Measurements from ENCODE around the gene NLRP6.
"Not testable (repeated sequence)": the region's sequence is repeated elsewhere in the genome, so short reads cannot be mapped to it uniquely, and the experiment has no call there.

Gene NLRP6

DNA sequence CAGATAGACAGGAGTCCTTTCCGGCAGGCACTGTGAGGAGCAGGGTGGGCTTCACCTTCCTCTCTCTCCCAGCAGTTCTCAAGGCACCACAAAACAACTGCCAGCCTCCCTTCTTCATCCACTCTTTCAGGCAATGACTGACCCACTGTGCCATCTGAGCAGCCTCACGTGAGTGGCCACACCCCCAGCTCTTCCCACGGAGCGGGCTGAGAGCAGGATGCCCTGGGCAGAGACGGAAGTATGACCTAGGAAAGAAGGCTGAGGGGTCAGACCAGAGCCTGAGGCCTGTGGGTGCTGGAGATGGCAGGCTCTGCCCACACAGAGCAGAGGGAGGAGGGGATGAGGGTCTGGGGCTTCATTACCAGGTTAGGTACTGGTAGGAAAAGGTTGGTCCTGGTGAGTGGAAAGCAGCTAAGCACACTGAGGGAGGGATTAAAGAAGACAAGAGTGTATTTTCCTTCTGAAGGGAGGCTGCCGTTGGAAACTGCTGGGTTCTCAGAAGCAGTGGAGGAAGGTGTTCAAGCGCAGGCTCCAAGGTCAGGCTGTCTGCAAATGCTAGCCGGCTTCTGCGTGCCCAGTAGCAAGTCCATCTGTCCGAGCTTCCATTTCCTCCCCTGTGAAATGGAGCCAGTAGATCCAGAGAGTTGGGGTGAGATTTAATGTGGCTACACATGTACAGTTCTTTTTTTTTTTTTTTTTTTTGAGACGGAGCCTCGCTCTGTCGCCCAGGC, 4.6 kb downstream of the NLRP6 start:
- no peak for DNase-seq

DNA sequence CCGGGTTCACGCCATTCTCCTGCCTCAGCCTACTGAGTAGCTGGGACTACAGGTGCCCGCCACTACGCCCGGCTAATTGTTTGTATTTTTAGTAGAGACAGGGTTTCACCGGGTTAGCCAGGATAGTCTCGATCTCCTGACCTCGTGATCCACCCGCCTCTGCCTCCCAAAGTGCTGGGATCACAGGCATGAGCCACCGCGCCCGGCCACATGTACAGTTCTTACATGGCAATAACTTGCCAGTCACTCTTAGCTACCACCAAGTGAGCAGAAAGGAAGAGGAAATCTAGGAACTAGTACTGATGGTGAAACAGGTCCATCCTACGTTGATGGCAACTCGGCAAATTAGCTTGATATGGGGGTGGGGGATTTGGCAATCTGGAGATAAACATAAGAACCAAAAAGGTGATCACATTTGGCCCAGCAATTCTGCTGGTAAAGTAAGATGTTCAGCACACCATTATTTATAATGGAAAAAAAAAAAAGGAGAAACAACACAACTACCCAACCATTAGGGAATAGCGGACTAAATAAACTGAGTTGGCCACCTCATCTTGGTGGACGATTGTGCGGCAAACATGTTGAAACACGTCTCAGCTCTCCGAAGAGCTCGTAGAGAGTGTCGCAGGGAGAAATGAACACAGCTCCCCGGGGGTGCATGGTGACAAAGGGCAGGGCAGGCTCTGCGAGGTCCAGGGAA, 5.3 kb downstream of the NLRP6 start:
- no peak for DNase-seq

DNA sequence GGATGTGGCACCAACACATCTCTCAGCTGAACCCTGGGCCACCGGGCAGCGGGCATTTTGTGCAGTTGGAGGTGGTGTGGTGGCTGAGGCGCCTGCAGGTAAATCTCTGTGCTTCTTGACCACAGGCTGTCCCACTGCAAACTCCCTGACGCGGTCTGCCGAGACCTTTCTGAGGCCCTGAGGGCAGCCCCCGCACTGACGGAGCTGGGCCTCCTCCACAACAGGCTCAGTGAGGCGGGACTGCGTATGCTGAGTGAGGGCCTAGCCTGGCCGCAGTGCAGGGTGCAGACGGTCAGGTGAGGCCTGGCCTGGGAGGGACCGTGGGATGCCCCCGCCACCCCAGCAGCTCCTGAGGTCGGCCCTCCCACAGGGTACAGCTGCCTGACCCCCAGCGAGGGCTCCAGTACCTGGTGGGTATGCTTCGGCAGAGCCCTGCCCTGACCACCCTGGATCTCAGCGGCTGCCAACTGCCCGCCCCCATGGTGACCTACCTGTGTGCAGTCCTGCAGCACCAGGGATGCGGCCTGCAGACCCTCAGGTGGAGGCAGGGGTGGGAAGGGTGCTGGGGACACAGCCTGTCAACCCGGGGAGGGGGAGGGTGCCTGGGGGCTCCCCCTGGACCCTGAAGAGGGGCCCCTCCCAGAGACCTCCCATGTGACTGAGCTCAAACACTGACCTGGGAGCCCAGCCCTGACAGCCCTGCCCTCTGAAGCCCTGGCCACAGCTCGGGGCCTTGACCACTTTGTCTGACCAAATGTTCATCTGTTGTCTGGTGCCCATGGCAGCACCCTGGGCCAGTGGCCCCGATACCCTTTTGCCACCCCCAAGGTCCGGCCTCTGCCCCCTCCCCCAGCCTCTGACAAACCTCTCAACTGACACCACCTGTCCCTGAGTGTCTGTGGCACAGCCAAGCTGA, 6.2 kb downstream of the NLRP6 start:
- DNase-seq = no peak

GRCh38 chr11:285021-285893, 7.0 kb downstream of the NLRP6 start:
- DNase-seq = no peak

DNA sequence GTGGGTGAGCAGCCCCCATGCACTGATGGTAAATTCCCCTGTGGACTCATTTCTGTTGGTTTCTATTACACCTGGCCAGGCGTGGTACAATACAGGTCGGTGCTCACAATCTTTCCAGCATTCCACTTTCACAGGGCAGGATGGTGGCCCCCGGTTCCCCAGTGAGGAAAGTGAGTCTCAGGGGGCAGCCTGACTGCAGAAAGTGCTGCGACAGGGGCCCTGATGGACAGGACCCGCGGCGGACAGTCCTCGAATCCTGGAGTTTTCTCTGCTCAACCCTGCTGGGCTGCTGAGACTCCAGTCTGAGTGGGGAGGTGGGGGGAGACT, 7.7 kb downstream of the NLRP6 start:
- no peak for DNase-seq

GRCh38 chr11:286977-287820, 9.0 kb downstream of the NLRP6 start:
- not testable (repeated sequence) for DNase-seq

GRCh38 chr11:287821-288477, 9.7 kb downstream of the NLRP6 start:
- no peak for DNase-seq

DNA sequence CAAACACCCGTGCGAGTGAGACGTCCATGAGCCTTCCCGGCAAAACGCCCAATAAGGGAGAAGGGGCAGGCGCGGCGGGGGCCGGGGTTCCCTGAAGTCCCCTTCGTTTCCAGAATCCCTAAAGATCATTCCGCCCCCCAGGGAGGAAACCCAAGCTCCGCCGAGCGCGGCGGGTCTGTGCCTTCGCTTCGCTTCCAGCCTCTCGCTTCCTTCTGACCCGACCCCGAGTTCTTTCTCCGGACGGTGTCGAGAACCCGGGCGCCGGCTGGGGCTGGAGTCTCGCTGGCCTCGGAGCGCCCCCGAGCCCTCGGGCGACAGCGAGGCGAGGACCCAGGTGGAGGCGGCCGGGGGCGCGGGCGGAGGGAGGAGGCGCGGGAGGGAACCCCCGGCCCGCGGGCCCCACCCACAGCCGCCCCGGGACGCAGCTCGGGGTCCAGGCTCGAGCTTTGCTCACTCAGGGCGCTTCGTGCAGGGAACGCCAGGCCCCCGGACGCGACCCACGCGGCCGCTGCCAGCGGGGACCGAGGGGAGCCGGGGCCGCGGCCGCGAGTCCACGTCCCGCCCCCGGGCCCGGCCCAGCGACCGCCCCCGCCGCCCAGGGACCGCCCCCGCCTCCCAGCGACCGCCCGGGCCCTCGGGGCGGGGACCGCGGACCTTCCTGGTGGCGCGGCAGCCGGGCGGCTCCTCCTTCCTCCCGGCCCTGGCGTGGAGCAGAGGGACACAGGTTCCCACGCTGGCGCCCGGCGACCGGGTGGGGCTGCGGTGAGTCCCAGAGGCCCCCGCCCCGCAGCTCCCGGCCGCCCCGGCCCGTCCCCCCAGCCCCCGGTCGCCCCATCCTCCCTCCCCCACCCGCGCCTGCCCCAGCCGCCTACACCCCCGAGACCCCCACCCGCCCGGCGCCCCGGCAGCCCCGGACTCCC, 10.5 kb downstream of the NLRP6 start, which contains the start of gene PGGHG:
TSS of gene PGGHG (plus strand) at position 649 of the 920 bp plus-strand sequence. CDS start 691 bp downstream, outside the sequence.
- no peak for DNase-seq

GRCh38 chr11:289398-289711, 11.1 kb downstream of the NLRP6 start:
- DNase-seq = no peak

GRCh38 chr11:289712-290620, 11.8 kb downstream of the NLRP6 start:
- DNase-seq = no peak

DNA sequence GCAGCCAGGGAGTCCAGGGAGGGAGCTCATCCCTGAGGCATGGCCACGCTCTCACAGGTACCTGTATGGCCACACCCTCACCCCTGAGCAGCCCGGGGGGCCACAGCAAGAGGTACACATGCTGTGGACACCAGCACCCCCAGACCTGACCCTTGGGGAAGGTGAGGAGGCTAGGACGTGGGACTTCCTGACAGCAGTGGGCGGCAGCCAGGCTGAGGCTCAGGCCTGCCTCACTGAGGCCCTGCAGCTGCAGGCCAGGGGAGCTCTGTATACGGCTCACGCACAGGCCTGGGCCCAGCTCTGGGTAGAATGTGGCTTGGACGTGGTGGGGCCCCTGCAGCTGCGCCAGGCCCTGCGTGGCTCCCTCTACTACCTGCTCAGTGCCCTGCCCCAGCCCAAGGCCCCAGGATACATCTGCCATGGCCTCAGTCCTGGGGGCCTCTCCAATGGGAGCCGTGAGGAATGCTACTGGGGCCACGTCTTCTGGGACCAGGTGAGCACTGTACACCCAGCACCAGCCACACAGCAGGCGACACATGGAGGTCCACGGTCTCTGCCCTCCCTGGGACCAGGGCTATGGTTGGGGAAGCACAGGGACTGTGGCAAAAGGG, 12.5 kb downstream of the NLRP6 start:
- DNase-seq = no peak

GRCh38 chr11:291281-292210, 13.3 kb downstream of the NLRP6 start:
- DNase-seq = no peak

GRCh38 chr11:292211-293121, 14.3 kb downstream of the NLRP6 start:
- DNase-seq = no peak

DNA sequence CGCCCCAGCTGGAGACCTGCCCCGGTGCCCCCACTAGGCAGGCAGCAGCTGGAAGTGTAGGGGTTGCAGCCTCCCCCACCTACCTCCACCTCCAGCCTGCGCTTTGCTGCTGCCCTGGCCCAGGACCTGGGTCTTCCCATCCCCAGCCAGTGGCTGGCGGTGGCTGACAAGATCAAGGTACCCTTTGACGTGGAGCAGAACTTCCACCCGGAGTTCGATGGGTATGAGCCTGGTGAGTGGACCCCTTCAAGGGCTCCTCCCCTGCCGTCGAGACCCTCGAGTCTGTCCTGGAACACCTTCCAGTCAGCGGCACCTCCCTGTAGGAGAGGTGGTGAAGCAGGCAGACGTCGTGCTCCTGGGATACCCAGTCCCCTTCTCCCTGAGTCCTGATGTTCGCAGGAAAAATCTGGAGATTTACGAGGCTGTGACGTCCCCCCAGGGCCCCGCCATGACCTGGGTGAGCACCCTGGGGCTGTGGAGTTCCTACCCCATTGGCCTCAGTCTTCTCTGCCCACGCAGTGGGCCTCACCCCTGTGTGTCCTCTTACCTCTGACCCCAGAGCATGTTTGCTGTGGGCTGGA, 15.2 kb downstream of the NLRP6 start:
- no peak for DNase-seq

DNA sequence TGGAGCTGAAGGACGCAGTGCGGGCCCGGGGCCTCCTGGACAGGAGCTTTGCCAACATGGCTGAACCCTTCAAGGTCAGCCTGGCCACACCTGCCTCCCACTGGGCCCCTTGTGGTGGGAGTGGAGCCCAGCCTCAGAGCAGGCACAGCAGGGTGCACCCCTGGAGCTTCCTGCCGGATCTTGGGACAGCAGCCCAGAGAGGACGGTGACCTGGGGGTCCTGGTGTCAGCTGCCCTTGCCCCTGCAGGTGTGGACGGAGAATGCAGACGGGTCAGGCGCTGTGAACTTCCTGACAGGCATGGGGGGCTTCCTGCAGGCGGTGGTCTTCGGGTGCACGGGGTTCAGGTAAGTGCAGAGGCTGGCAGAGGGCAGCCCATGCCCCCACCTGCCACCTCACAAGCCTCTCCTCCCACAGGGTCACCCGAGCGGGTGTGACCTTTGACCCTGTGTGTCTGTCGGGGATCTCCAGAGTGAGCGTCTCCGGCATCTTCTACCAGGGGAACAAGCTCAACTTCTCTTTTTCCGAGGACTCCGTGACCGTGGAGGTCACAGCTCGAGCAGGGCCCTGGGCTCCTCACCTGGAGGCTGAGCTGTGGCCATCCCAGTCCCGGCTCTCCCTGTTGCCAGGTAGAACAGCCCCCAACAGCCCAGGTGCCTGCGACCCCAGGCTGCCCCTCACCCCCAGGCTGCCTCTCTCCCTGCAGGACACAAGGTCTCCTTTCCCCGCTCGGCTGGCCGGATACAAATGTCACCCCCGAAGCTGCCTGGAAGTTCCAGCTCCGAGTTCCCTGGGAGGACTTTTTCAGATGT, 15.8 kb downstream of the NLRP6 start:
- no peak for DNase-seq
